ENCODE data around the gene APOO.

Gene APOO

GRCh38 chrX:23785580-23785979 is 122.2 kb downstream of the APOO start:
- Histone ChIP-seq H3K9ac (ENCODE audit: low read length in 5 of 5) (no peak overlapping the region), H3K4me1 (ENCODE audit: control insufficient read depth in 5 of 5, insufficient read depth in 5 of 5, low read length in 5 of 5) (peaks cover 7 to 16% (median 11%) of the 10 kb centered on the region in 5 donors), H3K27me3 (ENCODE audit: control insufficient read depth in 5 of 5, insufficient read depth in 4 of 5, low read length in 5 of 5) (peaks cover 0 to 11% (median 0%) of the 10 kb centered on the region in 5 donors), H3K9me3 (ENCODE audit: control insufficient read depth in 5 of 5, low read length in 5 of 5) (no peaks in the 10 kb centered on the region), H3K36me3 (ENCODE audit: control insufficient read depth in 5 of 5, insufficient read depth in 5 of 5, low read length in 5 of 5) (peaks cover 0 to 14% (median 7%) of the 10 kb centered on the region in 5 donors), H3K27ac (ENCODE audit: low read depth, low read length) (peak overlapping the region; percentile 92), H3K4me3 (ENCODE audit: low read depth in 1 of 5, low read length in 5 of 5) (peak overlapping the region; percentile 37 to 96 (median 88))

GRCh38 chrX:23784470-23785331 is 123.0 kb downstream of the APOO start:
- Histone ChIP-seq H3K9ac (ENCODE audit: low read length in 5 of 5) (peak overlapping the region in 4 of 5 donors; percentile 74 to 93 (median 84)), H3K4me3 (ENCODE audit: low read depth in 1 of 5, low read length in 5 of 5) (peak overlapping the region; percentile 87 to 96 (median 88)), H3K27ac (ENCODE audit: low read depth, low read length) (peak overlapping the region; percentile 92), H3K27me3 (ENCODE audit: control insufficient read depth in 5 of 5, insufficient read depth in 4 of 5, low read length in 5 of 5) (peaks cover 0 to 11% (median 0%) of the 10 kb centered on the region in 5 donors), H3K4me1 (ENCODE audit: control insufficient read depth in 5 of 5, insufficient read depth in 5 of 5, low read length in 5 of 5) (peaks cover 7 to 16% (median 11%) of the 10 kb centered on the region in 5 donors), H3K36me3 (ENCODE audit: control insufficient read depth in 5 of 5, insufficient read depth in 5 of 5, low read length in 5 of 5) (peaks cover 0 to 14% (median 7%) of the 10 kb centered on the region in 5 donors), H3K9me3 (ENCODE audit: control insufficient read depth in 5 of 5, low read length in 5 of 5) (no peaks in the 10 kb centered on the region)

GRCh38 chrX:23783589-23784469 is 123.9 kb downstream of the APOO start:
- Histone ChIP-seq H3K9ac (ENCODE audit: low read length in 5 of 5) (peak overlapping the region; percentile 68 to 93 (median 83)), H3K9me3 (ENCODE audit: control insufficient read depth in 5 of 5, low read length in 5 of 5) (no peaks in the 10 kb centered on the region), H3K4me3 (ENCODE audit: low read depth in 1 of 5, low read length in 5 of 5) (peak overlapping the region; percentile 87 to 96 (median 88)), H3K27ac (ENCODE audit: low read depth, low read length) (peak overlapping the region; percentile 92), H3K36me3 (ENCODE audit: control insufficient read depth in 5 of 5, insufficient read depth in 5 of 5, low read length in 5 of 5) (peaks cover 0 to 14% (median 7%) of the 10 kb centered on the region in 5 donors), H3K27me3 (ENCODE audit: control insufficient read depth in 5 of 5, insufficient read depth in 4 of 5, low read length in 5 of 5) (peaks cover 0 to 11% (median 0%) of the 10 kb centered on the region in 5 donors), H3K4me1 (ENCODE audit: control insufficient read depth in 5 of 5, insufficient read depth in 5 of 5, low read length in 5 of 5) (peaks cover 7 to 16% (median 11%) of the 10 kb centered on the region in 5 donors)

Data from subcutaneous abdominal adipose tissue (tissue), 5 donors.